Urothelium cell line (cell line): ENCODE measurements around the gene ZKSCAN8.
A peak's percentile ranks its signal among the peaks of the same experiment; 100 is the strongest.

Experiments
- DNase-seq: peaks from one replicate; pipeline ENCODE4 v3.0.0; 2011; ENCODE audit warnings: low spot score, mixed read lengths
- FAIRE-seq: peaks from 2 replicates; lab custom pipeline; 2011; peaks lifted over from hg19 to GRCh38; lab: Jason Lieb, UNC

Gene ZKSCAN8

GRCh38 chr6:28203201-28203600, 61.5 kb downstream of the ZKSCAN8 start:
- no peak for FAIRE-seq
- DNase-seq, result no peak

- FAIRE-seq (no peak), DNase-seq (no peak)
Observed at GRCh38 chr6:28205879-28206278, 64.2 kb downstream of the ZKSCAN8 start.

- DNase-seq, result no peak
- FAIRE-seq, result no peak
Observed at GRCh38 chr6:28206527-28206926, 64.8 kb downstream of the ZKSCAN8 start.

DNA sequence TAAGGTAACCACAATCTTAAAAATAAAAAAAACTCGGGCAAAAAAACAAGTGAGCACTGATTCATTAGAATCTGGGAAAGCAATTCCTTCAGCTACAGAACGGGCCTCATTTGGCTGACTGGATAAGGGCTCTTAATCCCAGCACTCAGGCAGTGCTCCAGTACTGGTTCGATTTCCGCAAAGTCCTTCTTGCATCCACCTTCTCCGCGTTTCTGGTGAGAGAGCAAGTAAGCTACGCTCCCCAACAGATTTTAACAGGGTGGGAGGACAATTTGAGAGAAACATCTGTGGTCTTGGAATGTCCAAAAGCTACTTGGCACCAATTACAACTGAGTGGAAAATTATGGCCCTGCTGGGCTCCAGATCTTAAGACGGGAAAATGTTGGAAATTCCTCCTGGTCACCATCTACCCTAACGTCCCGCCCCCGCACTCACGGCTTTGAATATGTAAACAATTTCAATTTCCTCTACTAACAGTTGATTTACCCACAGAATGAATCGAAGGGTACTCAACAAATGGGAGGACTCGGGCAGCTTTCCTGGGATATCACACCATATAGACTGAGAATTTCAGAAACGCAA, 65.3 kb downstream of the ZKSCAN8 start:
- DNase-seq, result peak; percentile 18
- no peak for FAIRE-seq

- DNase-seq, result peak; percentile 62
- no peak for FAIRE-seq
Observed at GRCh38 chr6:28207510-28208110, 65.9 kb downstream of the ZKSCAN8 start.

GRCh38 chr6:28208111-28208659, 66.5 kb downstream of the ZKSCAN8 start:
- DNase-seq, result peak; percentile 28
- no peak for FAIRE-seq
